Thymus (tissue), 11 donors: ENCODE results near the gene NLRP3. TPM values are rescaled to one million over a fixed set of nuclear protein-coding genes. Genes with fewer than 3 reads are reported as not detected.
"Not testable (repeated sequence)": the region's sequence is repeated elsewhere in the genome, so short reads cannot be mapped to it uniquely, and the experiment has no call there.

Experiments used
- DNase-seq, 9 donors: peaks; one replicate each; pipeline ENCODE4 v3.0.0-alpha.2; 2013; ENCODE audit warnings: low spot score in 9 of 9, low read depth in 6 of 9, missing footprints in 1 of 9
- H3K27ac ChIP-seq, 2 donors: one replicate each; pipeline ENCODE4 v1.5.1; 2013; ENCODE audit warnings: control low read depth in 1 of 2, low read depth in 1 of 2, low read length in 1 of 2, mild to moderate bottlenecking in 1 of 2, moderate library complexity in 1 of 2
- H3K27me3 ChIP-seq, 2 donors: one replicate each; pipeline ENCODE4 v1.5.1; 2013; ENCODE audit warnings: low read length in 1 of 2; ENCODE audit not compliant: control insufficient read depth in 2 of 2, insufficient read depth in 1 of 2
- H3K36me3 ChIP-seq, 2 donors: one replicate each; pipeline ENCODE4 v1.5.1; 2013; ENCODE audit warnings: low read length in 1 of 2, mild to moderate bottlenecking in 1 of 2, moderate library complexity in 1 of 2; ENCODE audit not compliant: control insufficient read depth in 2 of 2, insufficient read depth in 2 of 2
- H3K4me1 ChIP-seq, 2 donors: one replicate each; pipeline ENCODE4 v1.5.1; 2013; ENCODE audit warnings: low read length in 2 of 2; ENCODE audit not compliant: control insufficient read depth in 2 of 2, insufficient read depth in 2 of 2
- H3K4me3 ChIP-seq, 2 donors: one replicate each; pipeline ENCODE4 v1.5.1; 2013; ENCODE audit warnings: low read length in 2 of 2, control low read depth in 1 of 2, mild to moderate bottlenecking in 1 of 2
- H3K9me3 ChIP-seq, 2 donors: one replicate each; pipeline ENCODE4 v1.5.1; 2013; ENCODE audit warnings: low read length in 1 of 2, mild to moderate bottlenecking in 1 of 2; ENCODE audit not compliant: control insufficient read depth in 2 of 2, insufficient read depth in 1 of 2
- WGBS: extraction: QIAGEN DNeasy Blood & Tissue Kit; methylation state at CpG from one replicate; pipeline ENCODE4 v1.1.7; 2013; 5-methylcytosine and 5-hydroxymethylcytosine counted together
- polyA plus RNA-seq: library from polyadenylated mRNA; stranded (reverse); fragments of 200-250 nt; gene quantifications from one replicate; pipeline ENCODE4 v1.2.3, GENCODE V29; 2013
- total RNA-seq: library from RNA; stranded (reverse); fragments of 120-200 nt; gene quantifications from one replicate; pipeline ENCODE4 v1.2.4, GENCODE V29; 2013
- donor health status: healthy.

Gene NLRP3
- total and polyA plus RNA-seq, 2 donors = 1.7 to 2.6 TPM

- DNase-seq = no peak
- H3K9me3 ChIP-seq = no peaks in the 10 kb centered on the region
- H3K27ac ChIP-seq = no peak overlapping the region
- H3K27me3 ChIP-seq = no peaks in the 10 kb centered on the region
- WGBS = 96% methylated on average over 12 of the region's 12 CpGs
- H3K36me3 ChIP-seq = no peaks in the 10 kb centered on the region
- H3K4me1 ChIP-seq = no peaks in the 10 kb centered on the region
- no peak overlapping the region for H3K4me3 ChIP-seq
These were observed 55.6 kb downstream of the NLRP3 start for GRCh38 chr1:247471445-247472016.

GRCh38 chr1:247472035-247472434 lies 56.1 kb downstream of the NLRP3 start:
- H3K36me3 ChIP-seq = no peaks in the 10 kb centered on the region
- no peak for DNase-seq
- WGBS = 95% methylated on average over 1 of the region's 1 CpG

GRCh38 chr1:247474367-247474766 lies 58.4 kb downstream of the NLRP3 start:
- Histone ChIP-seq H3K27ac (no peak overlapping the region), H3K4me1 (no peaks in the 10 kb centered on the region), H3K4me3 (no peak overlapping the region), H3K9me3 (no peaks in the 10 kb centered on the region), H3K36me3 (no peaks in the 10 kb centered on the region), H3K27me3 (no peaks in the 10 kb centered on the region)
- no peak for DNase-seq
- WGBS = 96% methylated on average over 3 of the region's 3 CpGs

More at GRCh38 chr1:247472035-247472434, 56.1 kb downstream of the NLRP3 start:
- H3K9me3 ChIP-seq = no peaks in the 10 kb centered on the region
- H3K27me3 ChIP-seq = no peaks in the 10 kb centered on the region
- no peak overlapping the region for H3K4me3 ChIP-seq
- no peak overlapping the region for H3K27ac ChIP-seq
- H3K4me1 ChIP-seq = no peaks in the 10 kb centered on the region

- Histone ChIP-seq H3K4me3 (no peak overlapping the region), H3K36me3 (no peaks in the 10 kb centered on the region), H3K27me3 (no peaks in the 10 kb centered on the region), H3K9me3 (no peaks in the 10 kb centered on the region), H3K4me1 (no peaks in the 10 kb centered on the region), H3K27ac (no peak overlapping the region)
- DNase-seq = no peak
- 98% methylated on average over 2 of the region's 2 CpGs for WGBS
These were observed 59.8 kb downstream of the NLRP3 start for GRCh38 chr1:247475793-247476192.

- not testable (repeated sequence) for H3K27ac ChIP-seq, H3K9me3 ChIP-seq, H3K36me3 ChIP-seq, H3K4me3 ChIP-seq, H3K27me3 ChIP-seq, H3K4me1 ChIP-seq, DNase-seq
- 95% methylated on average over 6 of the region's 6 CpGs for WGBS
These were observed 60.5 kb downstream of the NLRP3 start for GRCh38 chr1:247476328-247477058.

- H3K4me3 ChIP-seq = no peak overlapping the region
- DNase-seq = no peak
- 89% methylated on average over 1 of the region's 1 CpG for WGBS
These were observed 66.8 kb downstream of the NLRP3 start for GRCh38 chr1:247482747-247483146.

GRCh38 chr1:247487057-247487456 lies 71.1 kb downstream of the NLRP3 start:
- H3K27ac ChIP-seq = no peak overlapping the region
- no peak overlapping the region for H3K4me3 ChIP-seq
- H3K9me3 ChIP-seq = no peaks in the 10 kb centered on the region
- H3K36me3 ChIP-seq = no peaks in the 10 kb centered on the region
- peak in 8 of 9 donors; percentile 6 to 55 (median 16) for DNase-seq
- H3K27me3 ChIP-seq = no peaks in the 10 kb centered on the region
- no peaks in the 10 kb centered on the region for H3K4me1 ChIP-seq

More at GRCh38 chr1:247482747-247483146, 66.8 kb downstream of the NLRP3 start:
- Histone ChIP-seq H3K27ac (no peak overlapping the region), H3K4me1 (no peaks in the 10 kb centered on the region), H3K27me3 (no peaks in the 10 kb centered on the region), H3K9me3 (no peaks in the 10 kb centered on the region), H3K36me3 (no peaks in the 10 kb centered on the region)

- 80% methylated on average over 12 of the region's 12 CpGs for WGBS
- Histone ChIP-seq H3K36me3 (no peaks in the 10 kb centered on the region), H3K4me1 (no peaks in the 10 kb centered on the region), H3K9me3 (no peaks in the 10 kb centered on the region), H3K27me3 (no peaks in the 10 kb centered on the region), H3K27ac (no peak overlapping the region), H3K4me3 (no peak overlapping the region)
- DNase-seq = no peak
These were observed 75.4 kb downstream of the NLRP3 start for GRCh38 chr1:247491328-247491727.

- H3K4me3 ChIP-seq = no peak overlapping the region
- no peak overlapping the region for H3K27ac ChIP-seq
- no peaks in the 10 kb centered on the region for H3K4me1 ChIP-seq
- no peaks in the 10 kb centered on the region for H3K36me3 ChIP-seq
- H3K27me3 ChIP-seq = no peaks in the 10 kb centered on the region
- DNase-seq = no peak
- H3K9me3 ChIP-seq = no peaks in the 10 kb centered on the region
- WGBS = 95% methylated on average over 1 of the region's 1 CpG
These were observed 77.1 kb downstream of the NLRP3 start for GRCh38 chr1:247493106-247493505.
